Lower leg skin (tissue), 4 donors: ENCODE data around the gene OR5C1. TPM values are rescaled to one million over a fixed set of nuclear protein-coding genes. Genes with fewer than 3 reads are reported as not detected.

Source experiments
- DNase-seq, 2 donors: peaks; one replicate each; pipeline ENCODE4 v3.0.0-alpha.2; 2019; ENCODE audit warnings: low spot score in 2 of 2
- H3K4me3 ChIP-seq: fragments of 200-600 bp; sonication (generic); 2 replicates; pipeline ENCODE4 v1.5.1; 2017; ENCODE audit warnings: mild to moderate bottlenecking, low read depth; ENCODE audit not compliant: poor library complexity, severe bottlenecking
- POLR2A ChIP-seq, 2 donors: fragments of 450-650 bp; IDR thresholded peaks; one replicate each; pipeline ENCODE4 v1.6.1; 2016 to 2017; ENCODE audit warnings: antibody characterized with exemption in 2 of 2, mild to moderate bottlenecking in 1 of 2, moderate library complexity in 1 of 2
- WGBS, 2 donors: methylation state at CpG; one replicate each; pipeline ENCODE4 v1.1.5; 2018; 5-methylcytosine and 5-hydroxymethylcytosine counted together
- intact Hi-C: fragments of 100-400 bp; cut with DNase I; formaldehyde crosslinking; loops from one replicate; pipeline ENCODE4 v1.15.0; 2023; ENCODE audit warnings: low total_unique reads
- total RNA-seq, 4 donors: library from RNA; depleted of rRNA; stranded (reverse); fragments of >200 nt; gene quantifications; one replicate each; pipeline ENCODE4 v1.1.0, GENCODE V29; 2016
- TF ChIP-seq, protein P1 (sequence below), 3 donors: fragments of 450-650 bp; IDR thresholded peaks; one replicate each; pipeline ENCODE4 v1.5.1; 2016; ENCODE audit warnings: antibody characterized with exemption in 3 of 3, mild to moderate bottlenecking in 3 of 3, moderate library complexity in 2 of 3

The OR5C1 gene
- total RNA-seq = not detected

DNA sequence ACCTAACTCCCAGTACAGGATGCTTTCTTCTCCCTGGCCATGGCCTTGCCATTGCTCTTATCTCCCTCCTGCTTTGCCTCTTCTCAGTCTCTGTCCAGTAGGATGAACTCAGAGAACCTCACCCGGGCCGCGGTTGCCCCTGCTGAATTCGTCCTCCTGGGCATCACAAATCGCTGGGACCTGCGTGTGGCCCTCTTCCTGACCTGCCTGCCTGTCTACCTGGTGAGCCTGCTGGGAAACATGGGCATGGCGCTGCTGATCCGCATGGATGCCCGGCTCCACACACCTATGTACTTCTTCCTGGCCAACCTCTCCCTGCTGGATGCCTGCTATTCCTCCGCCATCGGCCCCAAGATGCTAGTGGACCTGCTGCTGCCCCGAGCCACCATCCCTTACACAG lies at the start of gene OR5C1:
Gene OR5C1 (plus strand): TSS at position 103 of the 400 bp plus-strand sequence. CDS start 0 bp downstream, at position 103.
- intact Hi-C loops = no loop called here
- 92 to 95% methylated on average over 12 of the region's 12 CpGs for WGBS, 2 donors
- TF ChIP-seq POLR2A (IDR thresholded peaks at IDR 0.05) = no peak
- TF ChIP-seq, protein P1, sequence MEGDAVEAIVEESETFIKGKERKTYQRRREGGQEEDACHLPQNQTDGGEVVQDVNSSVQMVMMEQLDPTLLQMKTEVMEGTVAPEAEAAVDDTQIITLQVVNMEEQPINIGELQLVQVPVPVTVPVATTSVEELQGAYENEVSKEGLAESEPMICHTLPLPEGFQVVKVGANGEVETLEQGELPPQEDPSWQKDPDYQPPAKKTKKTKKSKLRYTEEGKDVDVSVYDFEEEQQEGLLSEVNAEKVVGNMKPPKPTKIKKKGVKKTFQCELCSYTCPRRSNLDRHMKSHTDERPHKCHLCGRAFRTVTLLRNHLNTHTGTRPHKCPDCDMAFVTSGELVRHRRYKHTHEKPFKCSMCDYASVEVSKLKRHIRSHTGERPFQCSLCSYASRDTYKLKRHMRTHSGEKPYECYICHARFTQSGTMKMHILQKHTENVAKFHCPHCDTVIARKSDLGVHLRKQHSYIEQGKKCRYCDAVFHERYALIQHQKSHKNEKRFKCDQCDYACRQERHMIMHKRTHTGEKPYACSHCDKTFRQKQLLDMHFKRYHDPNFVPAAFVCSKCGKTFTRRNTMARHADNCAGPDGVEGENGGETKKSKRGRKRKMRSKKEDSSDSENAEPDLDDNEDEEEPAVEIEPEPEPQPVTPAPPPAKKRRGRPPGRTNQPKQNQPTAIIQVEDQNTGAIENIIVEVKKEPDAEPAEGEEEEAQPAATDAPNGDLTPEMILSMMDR (IDR thresholded peaks at IDR 0.05) = no peak
- no peak within 1 kb of the TSS for H3K4me3 ChIP-seq
- no peak for DNase-seq

DNA sequence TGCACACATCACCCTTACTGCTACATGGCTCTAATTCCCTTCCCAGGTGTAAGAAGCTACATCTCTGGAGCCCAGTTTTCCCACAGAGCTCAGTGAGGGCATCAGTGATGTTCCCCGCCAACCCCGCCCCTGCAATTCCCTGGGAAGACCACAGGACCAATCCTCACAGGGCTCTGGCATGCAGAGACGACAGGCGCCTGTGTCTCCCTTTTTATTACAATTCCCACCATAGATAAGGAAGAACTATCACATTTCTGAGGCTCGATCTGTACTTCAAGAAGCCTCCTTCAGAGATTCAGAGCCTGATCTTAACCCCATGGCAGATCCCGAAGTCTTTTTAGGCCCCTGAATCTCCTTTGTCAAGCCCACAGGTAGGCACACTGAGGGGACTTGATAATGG lies 46.7 kb upstream of the OR5C1 start, which contains the start of gene OR1L6:
Gene OR1L6 (plus strand): TSS at position 301 of the 400 bp plus-strand sequence. CDS start 7,545 bp downstream, outside the sequence.
- TF ChIP-seq, protein P1 (IDR thresholded peaks at IDR 0.05) = no peak
- TF ChIP-seq POLR2A (IDR thresholded peaks at IDR 0.05) = no peak
- H3K4me3 ChIP-seq = no peak within 1 kb of the TSS
- intact Hi-C loops = no loop called here
- WGBS, 2 donors = 68 to 72% methylated on average over 6 of the region's 6 CpGs
- no peak for DNase-seq

DNA sequence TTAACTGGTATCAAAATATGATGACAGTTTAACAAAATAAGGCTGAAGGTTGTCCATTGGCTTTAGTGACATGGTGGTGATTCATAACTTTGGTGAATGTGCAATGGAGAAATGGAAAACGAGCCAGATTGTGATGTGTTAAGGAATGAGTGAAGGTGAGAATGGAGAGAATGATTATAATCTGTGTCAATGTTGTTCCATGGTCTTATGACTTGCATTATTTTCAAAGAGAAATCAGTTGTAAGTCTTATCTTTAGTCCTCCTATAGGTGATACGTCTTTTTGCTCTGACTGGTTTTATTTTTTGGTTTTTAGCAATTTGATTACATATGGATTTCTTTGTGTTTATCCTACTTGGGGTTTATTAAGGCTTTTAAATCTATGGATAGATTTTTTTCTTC lies 33.9 kb upstream of the OR5C1 start:
- 32 to 42% methylated on average over 2 of the region's 2 CpGs for WGBS, 2 donors
- no peak for DNase-seq
- no peak for TF ChIP-seq POLR2A (IDR thresholded peaks at IDR 0.05)
- TF ChIP-seq, protein P1 (IDR thresholded peaks at IDR 0.05) = no peak
- no peak overlapping the region for H3K4me3 ChIP-seq
- intact Hi-C loops = no loop called here

DNA sequence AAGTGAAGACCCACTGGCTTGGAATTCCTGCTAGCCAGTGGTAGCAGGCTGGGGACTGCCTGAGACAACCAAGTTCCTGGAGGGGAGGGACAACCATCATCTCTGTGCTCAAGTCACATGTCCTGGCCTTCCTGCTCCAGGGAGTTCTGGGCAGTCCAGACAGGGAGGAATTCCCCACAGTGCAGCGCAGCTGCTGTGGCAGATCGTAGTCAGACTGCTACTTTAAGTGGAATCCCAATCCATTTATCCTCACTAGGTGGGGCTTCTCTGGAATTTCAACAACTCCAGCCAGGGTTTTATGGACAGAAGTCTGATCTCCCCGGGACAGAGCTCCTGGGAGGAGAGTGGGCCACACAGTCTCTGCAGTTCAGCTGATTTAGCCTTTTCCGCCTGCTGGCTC lies 20.9 kb upstream of the OR5C1 start:
- intact Hi-C loops = no loop called here
- WGBS, 2 donors = 65 to 77% methylated on average over 4 of the region's 4 CpGs

DNA sequence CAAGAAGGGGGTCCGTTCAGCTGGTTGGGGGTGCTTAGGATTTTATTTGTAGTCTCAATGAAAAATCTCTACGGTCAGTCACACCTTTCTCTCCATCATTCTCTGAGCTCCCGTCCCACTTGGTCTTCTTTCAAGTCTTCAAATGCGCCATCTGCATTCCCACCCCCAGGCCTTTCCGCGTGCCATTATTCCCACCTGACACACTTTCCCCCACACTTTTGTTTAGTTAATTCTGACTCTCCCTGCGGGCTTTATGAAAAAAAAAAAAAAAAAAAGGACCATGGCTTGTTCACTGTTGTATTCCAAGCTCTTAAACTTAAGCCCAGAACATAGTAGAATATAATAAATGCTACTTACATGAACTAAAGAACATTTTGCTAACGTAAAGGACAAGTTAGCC lies 11.7 kb upstream of the OR5C1 start:
- intact Hi-C loops = no loop called here
- WGBS, 2 donors = 85 to 88% methylated on average over 8 of the region's 8 CpGs
- no peak for TF ChIP-seq POLR2A (IDR thresholded peaks at IDR 0.05)
- TF ChIP-seq, protein P1 (IDR thresholded peaks at IDR 0.05) = no peak
- DNase-seq = no peak
- H3K4me3 ChIP-seq = no peak overlapping the region

More for the DNA sequence above, 20.9 kb upstream of the OR5C1 start:
- TF ChIP-seq POLR2A (IDR thresholded peaks at IDR 0.05) = no peak
- TF ChIP-seq, protein P1 (IDR thresholded peaks at IDR 0.05) = no peak
- no peak overlapping the region for H3K4me3 ChIP-seq
- DNase-seq = no peak
